ENCODE results near the gene ICE2. TPM values are rescaled to one million over a fixed set of nuclear protein-coding genes. Genes with fewer than 3 reads are reported as not detected.

The ICE2 gene
- total RNA-seq, 1 donor, result 26.4 TPM

- no peaks in the 10 kb centered on the region for H3K9me3 ChIP-seq (ENCODE audit: low read depth, low read length)
- peak overlapping the region; percentile 92 for H3K27ac ChIP-seq (ENCODE audit: low read depth, low read length)
- TF ChIP-seq CTCF (IDR thresholded peaks at IDR 0.05; ENCODE audit: extremely low read depth, low read depth, low read length), result no peak
- peak overlapping the region; percentile 85 for H3K4me3 ChIP-seq (ENCODE audit: insufficient read depth, low read length)
- peak overlapping the region; percentile 74 for H2AFZ ChIP-seq (ENCODE audit: low read length)
- H4K20me1 ChIP-seq (ENCODE audit: insufficient read depth, low read length), result no peaks in the 10 kb centered on the region
- peaks cover 28% of the 10 kb centered on the region for H3K4me1 ChIP-seq (ENCODE audit: insufficient read depth, low read length)
- H3K27me3 ChIP-seq (ENCODE audit: insufficient read depth, low read length), result no peaks in the 10 kb centered on the region
- H3K4me2 ChIP-seq (ENCODE audit: insufficient read depth, low read length), result peak overlapping the region; percentile 95
- H3K36me3 ChIP-seq (ENCODE audit: insufficient read depth, low read length), result peaks cover 11% of the 10 kb centered on the region
- H3K79me2 ChIP-seq (ENCODE audit: insufficient read depth, low read length), result peaks cover 32% of the 10 kb centered on the region
- peak; percentile 55 for DNase-seq (ENCODE audit: insufficient read length, low spot score, missing footprints)
Observed at GRCh38 chr15:60477916-60478565, 901 bp downstream of the ICE2 start.

GRCh38 chr15:60477164-60477563 is 1.8 kb downstream of the ICE2 start:
- H3K4me3 ChIP-seq (ENCODE audit: insufficient read depth, low read length), result no peak overlapping the region
- no peak overlapping the region for H2AFZ ChIP-seq (ENCODE audit: low read length)
- H3K4me2 ChIP-seq (ENCODE audit: insufficient read depth, low read length), result peak overlapping the region; percentile 95
- no peaks in the 10 kb centered on the region for H3K27me3 ChIP-seq (ENCODE audit: insufficient read depth, low read length)
- no peaks in the 10 kb centered on the region for H3K9me3 ChIP-seq (ENCODE audit: low read depth, low read length)
- H3K79me2 ChIP-seq (ENCODE audit: insufficient read depth, low read length), result peaks cover 34% of the 10 kb centered on the region
- no peak for TF ChIP-seq CTCF (IDR thresholded peaks at IDR 0.05; ENCODE audit: extremely low read depth, low read depth, low read length)
- peaks cover 20% of the 10 kb centered on the region for H3K36me3 ChIP-seq (ENCODE audit: insufficient read depth, low read length)
- DNase-seq (ENCODE audit: insufficient read length, low spot score, missing footprints), result no peak
- H3K27ac ChIP-seq (ENCODE audit: low read depth, low read length), result peak overlapping the region; percentile 14
- peaks cover 28% of the 10 kb centered on the region for H3K4me1 ChIP-seq (ENCODE audit: insufficient read depth, low read length)
- no peaks in the 10 kb centered on the region for H4K20me1 ChIP-seq (ENCODE audit: insufficient read depth, low read length)

GRCh38 chr15:60476713-60477112 is 2.2 kb downstream of the ICE2 start:
- Histone ChIP-seq H3K36me3 (ENCODE audit: insufficient read depth, low read length) (peaks cover 20% of the 10 kb centered on the region), H3K27ac (ENCODE audit: low read depth, low read length) (peak overlapping the region; percentile 14), H3K4me3 (ENCODE audit: insufficient read depth, low read length) (peak overlapping the region; percentile 31), H3K79me2 (ENCODE audit: insufficient read depth, low read length) (peaks cover 34% of the 10 kb centered on the region), H3K27me3 (ENCODE audit: insufficient read depth, low read length) (no peaks in the 10 kb centered on the region), H4K20me1 (ENCODE audit: insufficient read depth, low read length) (no peaks in the 10 kb centered on the region), H3K4me2 (ENCODE audit: insufficient read depth, low read length) (peak overlapping the region; percentile 95), H3K9me3 (ENCODE audit: low read depth, low read length) (no peaks in the 10 kb centered on the region), H3K4me1 (ENCODE audit: insufficient read depth, low read length) (peaks cover 28% of the 10 kb centered on the region), H2AFZ (ENCODE audit: low read length) (no peak overlapping the region)
- TF ChIP-seq CTCF (IDR thresholded peaks at IDR 0.05; ENCODE audit: extremely low read depth, low read depth, low read length), result no peak
- no peak for DNase-seq (ENCODE audit: insufficient read length, low spot score, missing footprints)

GRCh38 chr15:60473135-60473534 is 5.8 kb downstream of the ICE2 start:
- DNase-seq (ENCODE audit: insufficient read length, low spot score, missing footprints), result no peak
- H3K36me3 ChIP-seq (ENCODE audit: insufficient read depth, low read length), result peaks cover 26% of the 10 kb centered on the region
- no peak overlapping the region for H3K4me3 ChIP-seq (ENCODE audit: insufficient read depth, low read length)
- no peak overlapping the region for H3K4me2 ChIP-seq (ENCODE audit: insufficient read depth, low read length)
- H2AFZ ChIP-seq (ENCODE audit: low read length), result no peak overlapping the region
- H3K9me3 ChIP-seq (ENCODE audit: low read depth, low read length), result no peaks in the 10 kb centered on the region
- H3K4me1 ChIP-seq (ENCODE audit: insufficient read depth, low read length), result peaks cover 19% of the 10 kb centered on the region
- no peak for TF ChIP-seq CTCF (IDR thresholded peaks at IDR 0.05; ENCODE audit: extremely low read depth, low read depth, low read length)
- H3K27ac ChIP-seq (ENCODE audit: low read depth, low read length), result no peak overlapping the region
- peaks cover 41% of the 10 kb centered on the region for H3K79me2 ChIP-seq (ENCODE audit: insufficient read depth, low read length)
- no peaks in the 10 kb centered on the region for H3K27me3 ChIP-seq (ENCODE audit: insufficient read depth, low read length)
- no peaks in the 10 kb centered on the region for H4K20me1 ChIP-seq (ENCODE audit: insufficient read depth, low read length)

Measured in osteoblast (primary cell).